HFFc6 (cell line): ENCODE results near the gene ACSL6. TPM values are rescaled to one million over a fixed set of nuclear protein-coding genes. Genes with fewer than 3 reads are reported as not detected.

Experiments
- DNase-seq: peaks from one replicate; pipeline ENCODE4 v3.0.0-alpha.2; 2018
- H3K27ac Mint-ChIP-seq: 2 replicates; pipeline ENCODE4 v1.8.0; 2020; ENCODE audit warnings: mild to moderate bottlenecking, mixed read lengths
- H3K27me3 Mint-ChIP-seq: 2 replicates; pipeline ENCODE4 v1.8.0; 2021; ENCODE audit warnings: mild to moderate bottlenecking, moderate library complexity, mixed read lengths; ENCODE audit not compliant: insufficient read depth
- H3K36me3 Mint-ChIP-seq: 2 replicates; pipeline ENCODE4 v1.8.0; 2021; ENCODE audit warnings: low read depth, mixed read lengths
- H3K4me1 Mint-ChIP-seq: 2 replicates; pipeline ENCODE4 v1.8.0; 2020; ENCODE audit warnings: low read depth, mixed read lengths
- H3K4me3 Mint-ChIP-seq: 2 replicates; pipeline ENCODE4 v1.8.0; 2020; ENCODE audit warnings: mild to moderate bottlenecking, moderate library complexity, mixed read lengths
- H3K9me3 Mint-ChIP-seq: 2 replicates; pipeline ENCODE4 v1.8.0; 2020; ENCODE audit warnings: mild to moderate bottlenecking, mixed read lengths
- total RNA-seq, 6 experiments: library from RNA; stranded (reverse); fragmentation: NEBNext Ultra II Directional; extraction: Animal tissue kit (Norgen Biotek cat#: 25700); gene quantifications; 2 replicates in 1 of 6; 3 replicates in 5 of 6; pipeline ENCODE4 v1.2.3, GENCODE V29; 2021
- TF ChIP-seq, protein P1 (sequence below): fragments of 200-600 bp; sonication (generic); IDR thresholded peaks from 2 replicates; pipeline ENCODE4 v1.5.0; 2021; ENCODE audit warnings: antibody characterized with exemption, mild to moderate bottlenecking

ACSL6 gene
- total RNA-seq, 6 experiments from 2014 or later = not detected

GRCh38 chr5:131999041-131999440 lies 12.4 kb downstream of the ACSL6 start:
- Mint-ChIP-seq H3K36me3 (no peaks in the 10 kb centered on the region), H3K4me1 (peaks cover 22% of the 10 kb centered on the region), H3K9me3 (no peaks in the 10 kb centered on the region), H3K4me3 (no peak overlapping the region), H3K27ac (no peak overlapping the region), H3K27me3 (peaks cover 12% of the 10 kb centered on the region; the same call in 1 of the 2 replicates)
- TF ChIP-seq, protein P1, sequence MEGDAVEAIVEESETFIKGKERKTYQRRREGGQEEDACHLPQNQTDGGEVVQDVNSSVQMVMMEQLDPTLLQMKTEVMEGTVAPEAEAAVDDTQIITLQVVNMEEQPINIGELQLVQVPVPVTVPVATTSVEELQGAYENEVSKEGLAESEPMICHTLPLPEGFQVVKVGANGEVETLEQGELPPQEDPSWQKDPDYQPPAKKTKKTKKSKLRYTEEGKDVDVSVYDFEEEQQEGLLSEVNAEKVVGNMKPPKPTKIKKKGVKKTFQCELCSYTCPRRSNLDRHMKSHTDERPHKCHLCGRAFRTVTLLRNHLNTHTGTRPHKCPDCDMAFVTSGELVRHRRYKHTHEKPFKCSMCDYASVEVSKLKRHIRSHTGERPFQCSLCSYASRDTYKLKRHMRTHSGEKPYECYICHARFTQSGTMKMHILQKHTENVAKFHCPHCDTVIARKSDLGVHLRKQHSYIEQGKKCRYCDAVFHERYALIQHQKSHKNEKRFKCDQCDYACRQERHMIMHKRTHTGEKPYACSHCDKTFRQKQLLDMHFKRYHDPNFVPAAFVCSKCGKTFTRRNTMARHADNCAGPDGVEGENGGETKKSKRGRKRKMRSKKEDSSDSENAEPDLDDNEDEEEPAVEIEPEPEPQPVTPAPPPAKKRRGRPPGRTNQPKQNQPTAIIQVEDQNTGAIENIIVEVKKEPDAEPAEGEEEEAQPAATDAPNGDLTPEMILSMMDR = no peak
- DNase-seq = no peak

DNA sequence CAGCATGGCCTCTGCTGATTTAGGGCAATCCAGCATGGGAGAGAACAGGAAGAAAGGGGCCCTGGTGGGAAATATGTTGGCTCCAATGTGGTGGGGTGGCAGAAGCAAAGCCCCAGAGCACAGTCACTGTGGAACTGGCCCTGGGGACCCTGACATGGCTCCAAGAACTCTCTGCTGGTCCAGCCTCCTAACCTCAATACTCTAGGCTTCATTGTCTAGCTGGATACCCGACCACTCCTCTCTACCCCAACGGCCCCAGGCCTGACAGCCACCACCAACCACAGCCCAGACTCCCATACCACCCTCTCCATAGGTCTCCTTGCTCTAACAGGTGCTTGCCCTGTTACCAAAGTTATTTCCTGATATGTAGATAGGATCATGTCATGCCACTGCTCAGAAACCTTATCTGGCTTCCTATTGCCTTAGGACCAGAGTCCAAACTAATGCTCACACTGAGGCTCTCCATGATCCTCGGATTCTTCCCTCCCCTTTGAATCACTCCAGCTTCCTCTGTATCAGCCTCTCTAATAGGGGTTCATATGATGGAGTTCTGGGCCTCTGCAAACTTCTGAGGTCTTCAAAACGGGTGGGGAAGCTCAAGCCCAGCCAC lies 12.9 kb downstream of the ACSL6 start:
- H3K27me3 Mint-ChIP-seq = peaks cover 12% of the 10 kb centered on the region; the same call in 1 of the 2 replicates
- H3K27ac Mint-ChIP-seq = no peak overlapping the region
- no peak overlapping the region for H3K4me3 Mint-ChIP-seq
- DNase-seq = no peak
- H3K9me3 Mint-ChIP-seq = no peaks in the 10 kb centered on the region
- H3K4me1 Mint-ChIP-seq = peaks cover 22% of the 10 kb centered on the region
- TF ChIP-seq, protein P1 = no peak
- no peaks in the 10 kb centered on the region for H3K36me3 Mint-ChIP-seq

GRCh38 chr5:131997727-131998117 lies 13.7 kb downstream of the ACSL6 start:
- Mint-ChIP-seq H3K27ac (no peak overlapping the region), H3K9me3 (no peaks in the 10 kb centered on the region), H3K4me1 (peaks cover 18% of the 10 kb centered on the region), H3K36me3 (no peaks in the 10 kb centered on the region), H3K4me3 (no peak overlapping the region), H3K27me3 (peaks cover 12% of the 10 kb centered on the region)
- TF ChIP-seq, protein P1 = no peak
- no peak for DNase-seq

- no peak for DNase-seq
- TF ChIP-seq, protein P1 = no peak
- Mint-ChIP-seq H3K4me1 (peaks cover 13% of the 10 kb centered on the region), H3K9me3 (no peaks in the 10 kb centered on the region), H3K36me3 (no peaks in the 10 kb centered on the region), H3K27ac (no peak overlapping the region), H3K4me3 (no peak overlapping the region), H3K27me3 (peaks cover 9% of the 10 kb centered on the region)
These were observed 14.3 kb downstream of the ACSL6 start for GRCh38 chr5:131997026-131997726.

GRCh38 chr5:131996210-131997025 lies 15.0 kb downstream of the ACSL6 start:
- H3K4me3 Mint-ChIP-seq = no peak overlapping the region
- no peaks in the 10 kb centered on the region for H3K36me3 Mint-ChIP-seq
- no peaks in the 10 kb centered on the region for H3K9me3 Mint-ChIP-seq
- H3K27ac Mint-ChIP-seq = no peak overlapping the region
- H3K27me3 Mint-ChIP-seq = peaks cover 13% of the 10 kb centered on the region
- TF ChIP-seq, protein P1 = no peak
- no peak for DNase-seq
- H3K4me1 Mint-ChIP-seq = peaks cover 5% of the 10 kb centered on the region
